Astrocyte of the cerebellum (primary cell): ENCODE data around the gene LRRC27.
"Not testable (repeated sequence)": the region's sequence is repeated elsewhere in the genome, so short reads cannot be mapped to it uniquely, and the experiment has no call there.

Experiments
- DNase-seq: peaks from one replicate; pipeline ENCODE4 v3.0.0-alpha.2; 2011; ENCODE audit warnings: low read depth
- H3K4me3 ChIP-seq: 2 replicates; pipeline ENCODE4 v1.5.1; 2011; ENCODE audit warnings: mild to moderate bottlenecking, low read depth, low read length, moderate library complexity
- CTCF ChIP-seq: IDR thresholded peaks from 2 replicates; pipeline ENCODE4 v1.5.1; 2012; ENCODE audit warnings: low read length, low read depth, moderate library complexity, mild to moderate bottlenecking; ENCODE audit errors: missing control alignments
- in situ Hi-C: cut with HindIII; loops from 2 replicates; pipeline ENCODE4 v1.10.0; 2017; ENCODE audit warnings: low sequenced_read_pairs

Gene LRRC27

GRCh38 chr10:132376394-132376851, 44.4 kb downstream of the LRRC27 start:
- in situ Hi-C loops, result no loop called here
- DNase-seq, result no peak
- TF ChIP-seq CTCF, result no peak
- no peak overlapping the region for H3K4me3 ChIP-seq

- no peak overlapping the region for H3K4me3 ChIP-seq
- TF ChIP-seq CTCF, result no peak
- DNase-seq, result no peak
- in situ Hi-C loops, result no loop called here
Measured at GRCh38 chr10:132377326-132377725, 45.3 kb downstream of the LRRC27 start.

GRCh38 chr10:132379026-132379425, 47.0 kb downstream of the LRRC27 start:
- DNase-seq, H3K4me3 ChIP-seq: not testable (repeated sequence)

GRCh38 chr10:132380986-132381385, 49.0 kb downstream of the LRRC27 start:
- in situ Hi-C loops, H3K4me3 ChIP-seq: not testable (repeated sequence)

More at GRCh38 chr10:132379026-132379425, 47.0 kb downstream of the LRRC27 start:
- in situ Hi-C loops, result not testable (repeated sequence)

GRCh38 chr10:132381741-132382140, 49.7 kb downstream of the LRRC27 start:
- DNase-seq, result no peak
- TF ChIP-seq CTCF, result no peak
- no peak overlapping the region for H3K4me3 ChIP-seq
- in situ Hi-C loops, result no loop called here

More at GRCh38 chr10:132380986-132381385, 49.0 kb downstream of the LRRC27 start:
- not testable (repeated sequence) for DNase-seq

- in situ Hi-C loops, result no loop called here
- TF ChIP-seq CTCF, result no peak
- H3K4me3 ChIP-seq, result no peak overlapping the region
- DNase-seq, result no peak
Measured at GRCh38 chr10:132382231-132382922, 50.4 kb downstream of the LRRC27 start.

GRCh38 chr10:132383101-132383500, 51.1 kb downstream of the LRRC27 start:
- in situ Hi-C loops, result no loop called here
- TF ChIP-seq CTCF, result no peak
- H3K4me3 ChIP-seq, result no peak overlapping the region
- DNase-seq, result no peak
